Suppressor macrophage treated with lipopolysaccharide for 1 hour (primary cell): ENCODE measurements around the gene CIITA.

Experiments
- DNase-seq, 3 donors: peaks; one replicate each; pipeline ENCODE4 v3.0.0-alpha.2; 2020 to 2022

CIITA gene

DNA sequence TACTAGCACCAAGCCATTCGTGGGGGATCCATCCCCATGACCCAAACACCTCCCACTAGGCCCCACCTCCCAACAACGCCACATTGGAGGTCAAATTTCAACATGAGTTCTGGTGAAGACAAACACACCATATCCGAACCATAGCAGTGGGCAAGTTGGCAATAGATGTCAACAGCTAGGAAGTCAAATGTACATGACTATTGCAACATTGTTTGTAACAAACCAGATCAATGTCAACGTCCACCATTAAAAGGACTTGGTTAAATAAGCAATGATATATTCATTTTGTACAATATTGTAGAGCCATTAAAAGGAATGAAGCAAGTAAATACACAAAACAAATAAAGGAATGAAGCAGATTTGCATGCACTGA lies 26.5 kb upstream of the CIITA start:
- no peak for DNase-seq

DNA sequence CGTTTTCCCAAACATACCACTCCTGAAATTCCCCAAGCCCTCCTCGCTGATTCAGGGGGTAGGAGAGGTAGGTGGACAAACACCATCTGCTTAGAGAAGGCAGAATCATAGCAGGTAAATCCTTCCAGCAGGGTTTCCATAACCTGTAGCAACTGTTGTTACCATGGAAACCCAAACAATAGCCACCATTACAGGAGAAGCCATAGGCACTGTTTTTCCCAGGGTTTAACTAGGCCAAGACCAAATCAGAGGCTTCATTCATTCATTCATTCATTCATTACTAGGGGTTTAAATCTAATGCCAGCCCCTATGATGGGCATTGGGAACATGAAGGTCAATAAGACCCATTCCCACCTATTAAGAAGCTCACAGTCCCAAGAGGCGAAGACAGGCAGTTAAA lies 25.5 kb upstream of the CIITA start:
- DNase-seq = no peak

DNA sequence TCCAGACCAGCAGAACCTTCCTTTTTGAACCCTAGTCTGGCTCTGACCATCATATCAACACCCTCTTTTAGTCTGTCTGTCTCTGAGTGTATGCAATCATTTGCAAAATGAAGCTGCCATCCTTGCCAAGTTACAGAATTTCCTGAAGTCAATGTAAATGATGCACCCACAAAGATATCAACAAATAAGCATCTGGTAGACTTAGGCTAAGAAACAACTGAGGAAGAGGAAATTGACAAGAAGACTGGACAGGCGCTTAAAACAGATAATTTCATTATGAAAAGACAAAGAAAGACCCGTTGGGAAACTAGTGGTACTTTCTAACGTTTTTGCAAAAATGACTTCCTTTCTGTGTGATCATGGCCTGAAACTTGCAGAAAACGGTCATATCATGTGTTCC lies 24.7 kb upstream of the CIITA start:
- DNase-seq = peak in 2 of 3 donors; percentile 40 to 41

DNA sequence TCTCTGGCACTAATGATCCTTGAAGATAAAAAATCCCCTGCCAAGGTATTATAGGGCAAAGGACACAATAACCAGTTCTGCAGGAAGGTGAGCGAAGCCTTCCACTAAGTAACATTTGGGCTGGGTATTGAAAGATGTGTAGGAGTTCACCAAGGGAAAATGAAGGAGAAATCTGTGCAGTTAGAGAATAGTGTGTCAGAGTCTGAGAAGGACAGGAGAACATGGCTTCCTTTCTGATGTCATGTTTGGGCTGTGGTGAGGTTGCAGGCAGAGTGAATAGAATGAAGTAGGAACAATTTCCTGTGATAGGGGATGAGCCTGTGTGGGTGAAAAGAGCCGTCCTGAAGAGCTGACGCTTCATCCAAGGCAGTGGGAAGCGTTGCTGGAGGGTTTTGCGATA lies 24.1 kb upstream of the CIITA start:
- DNase-seq = peak in 2 of 3 donors; percentile 15 to 35

DNA sequence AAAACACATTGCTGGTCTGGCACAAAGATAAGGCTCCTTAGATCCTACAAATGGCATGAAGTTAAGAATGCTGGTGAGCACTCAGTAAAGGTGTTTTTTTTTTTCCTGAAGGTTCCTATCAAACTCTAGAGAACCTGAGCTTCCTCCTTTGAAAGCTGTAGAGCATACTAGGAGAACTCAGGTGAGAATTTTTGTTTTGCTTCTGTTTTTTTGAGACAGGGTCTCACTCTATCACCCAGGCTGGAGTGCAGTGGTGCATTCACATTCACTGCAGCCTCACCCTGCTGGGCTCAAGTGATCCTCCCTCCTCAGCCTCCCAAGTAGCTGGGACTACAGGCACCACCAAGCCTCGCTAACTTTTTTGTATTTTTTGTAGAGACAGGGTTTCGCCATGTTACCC lies 21.0 kb upstream of the CIITA start:
- no peak for DNase-seq

DNA sequence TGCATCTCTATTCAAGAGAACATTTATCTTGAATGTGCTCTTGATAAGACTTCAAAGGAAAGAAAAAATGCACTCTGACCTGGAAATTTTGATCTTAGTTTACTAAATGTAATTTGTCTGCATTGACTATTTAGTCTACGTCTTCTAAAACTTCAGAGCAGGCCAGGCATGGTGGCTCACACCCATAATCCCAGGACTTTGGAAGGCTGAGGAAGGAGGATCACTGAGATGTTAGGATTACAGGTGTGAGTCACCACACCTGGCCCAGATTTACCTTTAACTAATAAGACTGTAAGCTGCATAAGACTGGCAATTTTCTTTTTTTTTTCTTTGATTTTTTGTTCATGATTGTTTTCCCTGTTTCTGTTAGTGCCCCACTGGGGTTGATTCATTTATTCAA lies 18.8 kb upstream of the CIITA start:
- no peak for DNase-seq

DNA sequence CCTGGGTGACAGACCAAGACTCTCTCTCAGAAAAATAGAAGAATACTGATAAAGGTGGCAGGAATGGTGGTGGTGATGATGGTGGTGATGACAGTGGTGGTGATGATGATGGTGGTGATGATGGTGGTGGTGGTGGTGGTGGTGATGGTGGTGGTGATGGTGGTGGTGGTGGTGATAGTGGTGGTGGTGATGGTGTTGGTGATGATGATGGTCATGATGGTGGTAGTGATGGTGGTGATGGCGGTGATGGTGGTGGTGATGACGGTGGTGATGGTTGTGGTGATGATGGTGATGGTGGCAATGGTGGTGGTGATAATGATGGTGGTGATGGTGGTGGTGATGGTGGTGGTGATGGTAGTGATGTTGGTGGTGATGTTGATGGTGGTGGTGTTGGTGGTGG lies 18.0 kb upstream of the CIITA start:
- DNase-seq = no peak

DNA sequence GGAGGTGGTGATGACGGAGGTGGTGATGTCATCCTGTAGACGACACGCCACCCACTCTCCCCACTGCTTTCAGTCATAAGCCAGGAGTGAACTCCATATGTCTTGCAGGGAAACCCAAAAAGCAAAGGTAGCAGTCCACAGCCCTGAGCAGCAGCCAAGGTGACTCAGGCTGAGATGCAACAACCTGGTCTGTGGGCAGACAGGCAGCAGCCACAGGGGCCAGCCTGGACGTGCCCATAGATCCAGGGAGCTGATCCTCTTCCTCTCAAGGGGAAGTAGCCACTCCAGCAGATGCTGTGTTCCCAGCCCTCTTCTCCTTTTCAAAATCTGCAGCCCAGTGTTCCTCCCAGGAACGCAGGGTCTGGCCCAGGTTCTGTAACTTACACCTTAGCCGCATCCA lies 17.3 kb upstream of the CIITA start:
- peak; percentile 41 to 53 (median 47) for DNase-seq

DNA sequence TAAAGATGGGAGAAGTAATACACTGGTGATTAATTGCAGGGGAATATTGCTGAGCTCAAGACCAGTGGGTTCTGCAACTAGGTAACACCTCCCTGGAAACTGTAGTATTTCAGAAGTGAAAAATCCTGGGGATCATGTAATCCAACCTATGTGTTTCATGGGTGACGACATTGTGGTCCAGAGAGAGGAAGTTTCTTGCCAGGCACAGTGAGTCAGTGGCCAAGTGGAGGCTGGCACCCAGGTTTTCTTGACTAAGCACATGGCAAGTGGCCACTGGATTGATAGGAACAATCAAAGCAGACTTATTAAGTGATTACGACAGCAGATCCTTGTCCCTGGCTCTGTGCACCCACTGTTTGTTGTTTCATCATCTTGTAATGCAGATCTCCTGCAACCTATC lies 14.6 kb upstream of the CIITA start:
- peak; percentile 92 to 98 (median 97) for DNase-seq

DNA sequence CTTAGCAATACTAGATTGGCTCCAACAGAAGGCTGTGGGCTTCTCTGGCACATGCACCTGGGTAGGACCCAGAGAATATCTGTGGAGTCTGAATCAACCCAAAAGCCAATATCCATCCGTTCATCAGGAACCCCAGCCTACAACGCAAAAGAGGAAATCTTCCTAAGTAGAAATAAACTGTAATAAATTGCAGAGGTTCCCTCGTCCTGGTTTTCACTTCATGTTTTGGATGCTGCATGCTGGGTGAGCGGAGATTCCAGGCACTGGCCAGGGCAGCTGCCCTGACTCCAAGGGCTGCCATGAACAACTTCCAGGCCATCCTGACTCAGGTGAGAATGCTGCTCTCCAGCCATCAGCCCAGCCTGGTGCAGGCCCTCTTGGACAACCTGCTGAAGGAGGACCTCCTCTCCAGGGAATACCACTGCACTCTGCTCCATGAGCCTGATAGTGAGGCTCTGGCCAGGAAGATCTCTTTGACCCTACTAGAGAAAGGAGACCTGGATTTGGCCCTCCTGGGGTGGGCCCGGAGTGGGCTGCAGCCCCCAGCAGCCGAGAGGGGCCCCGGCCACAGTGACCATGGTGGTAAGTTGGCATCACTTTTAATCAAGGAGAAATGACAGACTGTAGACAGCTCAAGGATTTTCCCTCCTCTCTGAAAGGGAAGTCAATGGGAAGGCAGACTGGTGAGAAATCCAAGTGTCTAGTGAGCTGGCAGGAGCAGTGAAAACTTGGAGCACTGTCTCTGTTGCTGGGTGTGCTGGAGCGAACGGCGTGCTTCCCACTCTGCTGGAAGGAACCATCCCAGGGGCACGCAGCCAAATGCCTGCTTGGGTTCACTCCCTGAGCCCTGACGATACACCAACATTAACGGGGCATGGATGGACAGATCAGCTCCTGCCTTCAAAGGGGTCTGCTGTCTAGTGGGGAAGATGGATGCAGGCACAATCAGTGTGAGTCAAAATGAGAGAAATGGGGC lies 10.7 kb upstream of the CIITA start:
- DNase-seq = peak in 2 of 3 donors; percentile 44 to 57

DNA sequence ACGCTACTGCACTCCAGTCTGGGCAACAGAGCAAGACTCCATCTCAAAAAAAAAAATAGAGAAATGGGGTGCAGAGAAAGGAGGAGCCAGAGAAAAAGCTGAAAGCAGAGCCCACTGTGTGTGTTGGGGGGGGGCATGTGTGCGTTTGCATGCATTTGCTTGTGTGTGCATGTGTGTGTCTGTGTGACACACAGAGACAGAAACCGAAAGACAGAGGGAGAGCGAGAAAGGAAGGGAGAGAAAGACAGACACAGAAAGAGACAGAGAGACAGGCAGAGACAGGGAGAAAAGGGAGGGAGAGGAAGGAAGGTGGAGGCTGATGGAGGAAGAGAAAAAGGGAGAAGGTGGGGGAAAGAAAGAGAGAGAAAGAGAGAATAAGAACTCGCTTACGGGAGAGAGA lies 9.8 kb upstream of the CIITA start:
- no peak for DNase-seq

DNA sequence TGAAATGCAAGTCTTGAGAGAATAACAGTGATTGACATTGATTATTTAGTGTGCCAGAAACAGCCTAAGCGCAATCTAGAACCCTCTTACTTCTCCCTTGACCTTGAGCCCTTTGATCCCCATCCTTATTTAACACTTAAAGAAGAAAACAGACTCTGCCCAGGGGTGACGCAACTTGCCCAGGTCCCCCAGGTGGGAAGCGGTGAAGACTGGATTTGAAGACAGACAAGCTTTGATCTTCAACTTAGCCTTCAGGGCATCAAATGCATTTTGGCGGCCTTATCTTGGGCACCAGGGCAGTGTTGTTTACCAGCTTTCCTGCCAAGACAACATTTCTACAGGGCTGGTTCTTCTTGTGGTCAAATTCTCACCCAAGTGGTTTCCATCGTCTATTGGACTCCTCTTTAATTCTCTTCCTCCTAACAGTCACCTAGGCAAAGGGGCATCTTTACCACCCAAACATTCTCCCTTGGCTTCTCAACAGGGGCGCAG lies 8.9 kb upstream of the CIITA start:
- DNase-seq = no peak

DNA sequence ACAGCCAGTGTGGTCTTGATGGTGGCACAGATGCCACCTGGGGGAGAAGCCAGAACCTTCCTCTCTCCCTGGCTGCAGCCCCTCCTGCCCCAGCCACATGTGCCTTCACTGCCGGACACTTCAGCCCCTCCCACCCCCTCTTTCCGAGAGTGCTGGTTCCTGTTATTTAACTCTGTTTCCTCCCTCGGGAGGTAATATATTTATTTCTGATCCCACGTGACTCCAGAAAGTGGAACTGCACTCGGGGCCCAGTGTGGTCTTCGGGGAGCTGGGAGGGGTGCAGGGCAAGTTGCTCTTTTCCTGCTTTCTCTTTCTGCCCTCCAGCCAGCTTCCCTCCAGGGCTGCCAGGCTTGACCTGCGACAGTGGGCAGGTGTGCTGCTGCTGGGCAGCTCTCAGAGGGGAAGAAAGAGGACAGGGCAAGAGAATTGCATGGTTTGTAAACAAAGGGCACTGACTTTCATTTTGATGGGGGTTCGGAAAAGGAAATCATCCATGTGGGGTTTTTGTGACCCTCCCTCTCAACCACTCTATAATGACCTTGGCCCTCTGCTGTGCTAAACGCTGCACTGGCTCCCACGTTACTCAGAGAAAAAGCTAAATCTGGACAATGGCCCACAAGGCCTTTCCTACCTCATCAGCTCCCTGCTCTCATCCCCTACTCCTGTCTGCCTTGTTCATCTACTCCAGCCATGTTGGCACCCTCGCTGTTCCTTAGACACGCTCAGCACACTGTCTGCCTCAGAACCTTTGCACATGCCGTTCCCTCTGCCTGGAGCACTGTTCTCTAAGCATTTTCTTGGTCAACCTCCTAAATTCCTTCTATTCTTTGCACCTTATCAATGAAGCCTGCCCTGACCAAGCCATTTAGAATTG lies 8.2 kb upstream of the CIITA start:
- peak; percentile 58 to 67 (median 65) for DNase-seq

DNA sequence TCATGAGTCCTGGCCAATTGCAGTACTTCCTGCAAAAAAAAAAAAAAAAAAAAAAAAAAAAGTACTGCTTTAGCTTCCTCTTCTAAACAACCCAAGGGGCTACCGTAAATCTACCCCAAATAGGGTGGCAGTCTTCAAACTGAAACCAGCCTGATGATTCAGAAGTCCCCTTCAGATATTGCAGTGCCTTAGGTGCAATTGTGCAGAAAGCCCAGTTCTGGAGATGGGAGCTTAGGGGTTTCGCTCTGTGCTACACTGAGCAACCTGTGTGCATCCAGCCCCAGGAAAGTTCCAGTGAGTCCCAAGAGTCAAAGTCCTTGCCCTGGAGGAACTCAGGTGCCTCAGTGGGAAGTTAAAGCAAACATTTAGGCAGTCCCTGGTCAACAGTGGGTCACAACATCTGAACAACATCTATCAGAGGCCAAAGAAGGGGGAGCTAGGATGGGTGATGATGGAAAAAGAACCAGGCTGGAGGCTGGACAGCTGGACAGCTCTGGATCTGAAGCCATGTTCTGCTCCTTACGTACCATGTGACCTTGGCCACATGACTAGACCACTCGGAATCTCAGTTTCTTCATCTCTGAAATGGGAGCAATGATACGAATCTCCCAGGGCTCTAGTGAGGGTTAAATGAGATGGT lies 6.7 kb upstream of the CIITA start:
- peak in 1 of 3 donors; percentile 53 for DNase-seq

DNA sequence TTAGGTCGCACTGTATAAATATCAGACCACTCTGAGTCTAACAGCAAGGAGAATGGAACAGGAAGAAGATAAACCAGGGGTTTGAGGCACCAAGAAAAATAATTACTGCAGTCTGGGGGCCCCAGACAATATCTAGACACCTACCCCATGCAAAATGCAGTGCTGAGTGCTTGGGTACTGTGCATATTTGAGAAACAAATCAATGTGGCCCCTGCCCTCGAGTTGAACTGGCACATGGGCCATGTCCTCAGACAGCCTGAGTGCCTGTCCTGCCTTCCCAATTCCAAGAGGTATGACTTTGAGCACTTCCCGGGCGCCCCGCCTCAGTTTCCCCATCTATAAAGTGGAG lies 6.2 kb upstream of the CIITA start:
- DNase-seq = no peak

DNA sequence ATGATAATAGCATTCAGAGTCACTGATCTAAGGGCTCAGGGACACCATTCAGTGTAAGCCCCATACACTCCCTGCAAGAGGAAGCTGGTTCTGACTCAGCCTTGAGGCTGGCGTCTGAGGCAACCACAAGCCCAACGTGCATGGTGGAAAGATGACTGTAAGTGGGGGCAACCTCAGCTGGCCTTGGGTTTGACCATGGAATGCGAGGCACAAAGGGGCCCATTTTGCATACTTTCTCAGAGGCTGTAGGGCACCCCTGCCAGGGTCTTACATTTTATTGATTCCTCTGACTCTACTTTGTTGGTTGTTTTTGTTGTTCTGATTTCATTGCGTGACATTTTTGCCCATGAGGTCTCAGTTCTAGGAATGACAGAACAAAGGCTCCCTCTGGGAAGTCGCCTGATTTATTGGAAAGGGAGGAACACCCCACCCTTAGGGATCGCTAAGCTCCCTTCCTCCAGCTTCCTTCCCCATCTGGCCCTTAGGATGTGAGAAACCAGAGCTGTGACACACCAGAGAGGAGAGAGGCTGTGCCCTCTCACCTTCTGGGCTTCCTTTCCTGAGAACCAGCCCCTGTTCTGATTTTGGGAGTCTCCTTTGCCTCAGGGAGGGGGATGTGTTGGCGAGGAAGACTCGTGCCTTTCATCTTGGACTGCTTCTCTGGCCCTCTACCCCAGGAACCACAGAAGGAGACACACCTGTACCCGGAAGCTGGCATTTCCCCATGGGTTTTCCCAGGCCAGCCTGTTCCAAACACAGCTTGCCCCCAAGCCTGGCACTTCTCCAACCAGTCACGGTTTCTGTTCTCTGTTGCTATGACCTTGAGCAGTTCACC lies 5.6 kb upstream of the CIITA start:
- peak; percentile 90 to 93 (median 91) for DNase-seq

DNA sequence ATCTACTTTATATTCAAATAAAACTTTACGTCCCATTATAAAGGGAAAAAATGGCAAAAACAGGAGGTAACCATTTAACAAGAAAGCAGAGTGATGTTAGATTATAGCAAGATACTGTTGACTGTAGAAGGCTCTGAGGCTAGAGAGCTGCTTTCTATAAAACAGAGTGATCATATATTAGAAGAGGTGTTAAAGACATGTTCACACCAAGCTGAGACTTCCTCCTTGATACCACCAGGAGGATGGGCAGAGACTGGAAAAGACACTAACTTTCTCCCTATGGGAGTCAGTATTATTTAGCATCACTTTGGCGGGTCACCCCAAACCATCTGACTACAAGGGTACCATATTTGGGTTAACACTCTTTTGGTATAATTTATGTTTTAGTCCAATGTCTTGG lies 687 bp upstream of the CIITA start:
- no peak for DNase-seq

DNA sequence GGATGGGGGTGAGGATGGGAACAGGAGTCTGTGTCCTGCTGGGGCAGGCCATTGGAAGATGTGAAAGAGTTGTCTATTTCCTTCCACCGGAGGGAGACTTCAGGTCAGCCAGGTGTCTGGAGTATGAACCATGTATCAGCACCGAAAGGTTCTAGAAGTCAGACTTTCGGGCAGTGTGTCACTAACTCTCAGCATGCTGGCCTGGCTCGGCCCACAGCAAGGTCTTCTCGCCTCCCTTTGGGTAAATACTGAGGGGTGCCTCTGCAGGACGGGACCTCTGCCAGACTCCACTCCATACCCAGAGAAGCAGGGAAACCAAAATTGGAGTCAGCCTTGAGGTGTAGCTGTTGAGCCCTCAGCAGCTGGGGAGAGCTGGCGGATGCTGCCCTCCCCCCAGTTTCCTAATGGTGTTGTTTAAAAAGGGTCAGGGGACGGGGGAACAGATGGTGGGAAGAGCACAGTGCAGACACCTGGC lies 507 bp downstream of the CIITA start:
- no peak for DNase-seq

DNA sequence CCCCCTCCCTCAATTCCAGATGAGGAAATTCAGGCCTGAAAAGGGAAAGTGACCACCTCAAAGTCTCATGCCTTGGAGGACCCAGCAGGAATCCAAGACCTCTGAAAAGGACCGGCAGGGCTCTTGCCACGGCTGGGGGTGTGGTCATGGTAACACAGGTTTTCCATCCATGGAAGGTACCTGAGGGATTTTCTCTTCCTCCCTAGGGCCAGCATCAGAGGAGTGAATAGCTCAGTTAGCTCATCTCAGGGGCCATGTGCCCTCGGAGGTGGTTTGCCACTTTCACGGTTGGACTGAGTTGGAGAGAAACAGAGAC lies 1.3 kb downstream of the CIITA start:
- no peak for DNase-seq

DNA sequence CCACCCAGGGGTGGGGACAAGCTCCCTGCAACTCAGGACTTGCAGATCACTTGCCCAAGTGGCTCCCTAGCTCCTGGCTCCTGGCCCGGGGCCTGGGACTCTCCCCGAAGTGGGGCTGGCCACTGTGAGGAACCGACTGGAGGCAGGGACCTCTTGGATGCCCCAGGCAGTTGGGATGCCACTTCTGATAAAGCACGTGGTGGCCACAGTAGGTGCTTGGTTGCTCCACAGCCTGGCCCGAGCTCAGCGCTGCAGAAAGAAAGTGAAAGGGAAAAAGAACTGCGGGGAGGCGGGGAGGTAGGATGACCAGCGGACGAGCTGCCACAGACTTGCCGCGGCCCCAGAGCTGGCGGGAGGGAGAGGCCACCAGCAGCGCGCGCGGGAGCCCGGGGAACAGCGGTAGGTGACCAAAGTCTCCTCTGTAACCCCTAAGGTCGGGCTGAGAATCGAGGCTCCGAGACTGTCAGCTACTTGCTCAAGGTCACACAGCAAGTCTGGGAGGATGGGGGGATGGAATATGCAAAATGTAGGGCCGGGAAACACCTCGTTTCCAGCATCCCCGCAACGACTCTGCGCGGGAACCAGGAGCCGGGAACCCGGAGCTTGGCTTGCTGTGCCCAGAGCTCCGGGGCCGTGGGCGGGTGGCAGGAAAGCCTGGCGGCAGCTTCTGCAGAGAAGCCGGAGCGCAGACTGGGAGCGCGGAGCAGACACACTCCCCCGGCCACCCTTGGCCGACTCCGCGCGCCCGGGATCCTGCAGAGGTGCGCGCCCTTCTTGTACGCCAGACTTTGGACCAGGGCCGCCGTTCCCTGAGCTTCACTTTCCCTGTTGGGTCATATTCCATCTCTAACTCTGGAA lies 1.9 kb downstream of the CIITA start:
- DNase-seq = peak; percentile 74 to 87 (median 86)
